GM13977 (cell line): ENCODE data around the gene ESRRB.

Experiments
- DNase-seq: peaks from one replicate; pipeline ENCODE4 v3.0.0; 2012; ENCODE audit warnings: low spot score
- in situ Hi-C: fragments of 300-500 bp; cut with MboI; formaldehyde crosslinking; loops from one replicate; pipeline ENCODE4 v1.12.0; 2022; ENCODE audit warnings: low sequenced_read_pairs, low pct_unique_long_range_greater_than_20kb, mixed read lengths, inconsistent platforms; ENCODE audit not compliant: unreplicated experiment
- TF ChIP-seq, protein P1 (sequence below): IDR thresholded peaks from 2 replicates; pipeline ENCODE4 v1.5.1; 2012; ENCODE audit warnings: mild to moderate bottlenecking, control low read depth; ENCODE audit not compliant: insufficient read depth; ENCODE audit errors: extremely low read depth, missing control alignments

ESRRB gene

DNA sequence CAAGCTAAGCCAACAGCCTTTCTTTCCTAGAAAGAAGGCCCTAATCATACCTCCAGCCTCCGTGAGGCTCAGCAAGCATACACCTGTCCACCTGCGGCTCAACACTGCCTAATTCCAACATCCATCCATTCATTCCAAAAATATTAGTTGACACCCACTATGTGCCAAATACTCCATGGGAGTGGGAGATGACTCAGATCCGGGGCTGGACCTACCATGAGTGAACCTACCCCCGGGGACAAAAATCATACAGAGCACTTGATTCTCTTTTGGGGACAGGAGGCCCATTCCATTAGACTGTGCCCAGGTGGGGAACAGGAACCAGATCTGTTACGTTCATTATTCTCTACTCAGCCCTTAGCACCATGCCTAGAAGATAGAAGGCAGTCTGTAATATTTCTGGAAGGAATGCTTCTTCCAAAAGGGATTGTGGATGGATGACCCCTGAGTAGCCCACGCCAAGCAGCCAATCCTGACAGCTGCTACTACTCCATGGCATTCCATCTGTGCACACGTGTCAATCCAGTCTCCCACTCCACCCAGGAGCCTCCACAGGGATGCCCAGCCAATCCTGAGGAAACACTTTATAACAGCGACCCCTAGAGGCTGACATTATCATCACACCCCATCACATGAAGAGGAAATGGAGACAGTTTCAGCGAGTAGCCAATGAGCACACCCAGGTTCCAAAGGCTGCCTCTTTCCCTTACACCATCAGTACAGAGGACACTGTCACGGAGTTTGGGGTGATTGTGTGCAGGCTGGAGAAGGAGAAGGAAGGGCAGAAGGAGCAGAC, 170.7 kb downstream of the ESRRB start:
- TF ChIP-seq, protein P1, sequence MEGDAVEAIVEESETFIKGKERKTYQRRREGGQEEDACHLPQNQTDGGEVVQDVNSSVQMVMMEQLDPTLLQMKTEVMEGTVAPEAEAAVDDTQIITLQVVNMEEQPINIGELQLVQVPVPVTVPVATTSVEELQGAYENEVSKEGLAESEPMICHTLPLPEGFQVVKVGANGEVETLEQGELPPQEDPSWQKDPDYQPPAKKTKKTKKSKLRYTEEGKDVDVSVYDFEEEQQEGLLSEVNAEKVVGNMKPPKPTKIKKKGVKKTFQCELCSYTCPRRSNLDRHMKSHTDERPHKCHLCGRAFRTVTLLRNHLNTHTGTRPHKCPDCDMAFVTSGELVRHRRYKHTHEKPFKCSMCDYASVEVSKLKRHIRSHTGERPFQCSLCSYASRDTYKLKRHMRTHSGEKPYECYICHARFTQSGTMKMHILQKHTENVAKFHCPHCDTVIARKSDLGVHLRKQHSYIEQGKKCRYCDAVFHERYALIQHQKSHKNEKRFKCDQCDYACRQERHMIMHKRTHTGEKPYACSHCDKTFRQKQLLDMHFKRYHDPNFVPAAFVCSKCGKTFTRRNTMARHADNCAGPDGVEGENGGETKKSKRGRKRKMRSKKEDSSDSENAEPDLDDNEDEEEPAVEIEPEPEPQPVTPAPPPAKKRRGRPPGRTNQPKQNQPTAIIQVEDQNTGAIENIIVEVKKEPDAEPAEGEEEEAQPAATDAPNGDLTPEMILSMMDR = peak; percentile 53
- in situ Hi-C loops = no loop called here
- DNase-seq = peak; percentile 54

DNA sequence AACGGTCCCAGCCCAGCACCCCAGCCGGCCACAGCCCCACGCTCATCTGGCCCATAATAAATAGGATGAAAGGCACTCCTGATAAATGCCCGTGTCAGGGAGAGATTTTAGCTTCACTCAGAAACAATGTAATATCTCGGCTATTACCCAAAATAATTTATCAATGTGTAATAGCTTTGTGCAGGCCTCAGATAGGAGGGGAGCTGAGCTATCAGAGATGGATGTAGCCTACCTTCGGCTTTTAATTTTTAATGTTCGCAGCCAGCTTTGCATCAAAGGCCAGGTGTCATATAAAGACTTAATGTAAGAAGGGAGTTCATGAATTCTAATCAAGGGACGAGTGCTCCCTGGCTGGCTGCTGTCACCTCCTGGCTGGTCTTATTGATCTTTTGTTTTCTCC, 171.9 kb downstream of the ESRRB start:
- TF ChIP-seq, protein P1 = no peak
- in situ Hi-C loops = no loop called here
- no peak for DNase-seq

DNA sequence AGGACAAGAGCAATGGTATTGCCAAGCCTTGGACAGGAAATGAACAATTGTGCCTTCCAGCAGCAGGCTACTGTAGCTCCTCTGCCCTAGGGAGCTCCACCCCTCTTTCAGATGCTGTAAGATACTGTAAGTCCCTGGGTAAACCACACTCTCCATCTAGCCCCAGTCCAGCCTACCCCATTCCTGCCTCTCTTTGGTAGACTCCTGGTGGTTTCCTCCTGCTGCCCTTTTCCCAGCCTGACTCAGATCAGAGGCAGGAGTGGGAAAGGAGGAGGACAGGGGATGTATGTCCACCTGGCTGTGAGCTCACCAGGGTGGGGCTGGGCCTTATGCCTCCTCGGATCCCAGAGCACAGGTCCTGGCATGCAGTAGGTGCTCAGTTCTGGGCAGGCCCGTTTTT, 174.6 kb downstream of the ESRRB start:
- in situ Hi-C loops = no loop called here
- TF ChIP-seq, protein P1 = no peak
- DNase-seq = no peak

DNA sequence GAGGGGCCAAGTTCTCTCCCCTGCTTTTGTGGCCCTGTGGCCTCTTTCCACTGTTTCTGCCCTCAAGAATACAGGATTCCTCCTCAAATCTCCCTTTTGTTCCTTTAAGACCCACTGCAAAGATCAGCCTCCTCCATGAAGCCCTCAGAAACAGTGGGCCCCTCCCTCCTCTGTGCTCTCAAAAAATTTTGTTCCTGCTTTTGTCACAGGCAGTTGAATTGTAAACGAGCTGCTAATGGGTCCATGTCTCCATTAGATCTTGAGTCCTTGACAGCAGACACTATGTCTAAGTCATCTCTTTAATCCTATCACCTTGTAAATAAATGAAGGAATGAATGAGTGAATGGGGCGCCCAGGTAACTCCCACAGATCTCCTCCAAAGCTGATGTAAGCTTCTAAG, 175.2 kb downstream of the ESRRB start:
- DNase-seq = no peak
- TF ChIP-seq, protein P1 = no peak
- in situ Hi-C loops = no loop called here
